A673 (cell line): ENCODE data around the gene GADD45A. TPM values are rescaled to one million over a fixed set of nuclear protein-coding genes. Genes with fewer than 3 reads are reported as not detected.

ENCODE experiments used
- BruUV-seq: library from RNA; stranded (reverse); fragments of 400-500 nt; replicated peaks from 2 replicates; lab custom pipeline; 2021; lab: Mats Ljungman, UMichigan
- CTCF ChIA-PET: fragments of 300-600 bp; sonication (Branson Sonifier 250); formaldehyde crosslinking; loops from one replicate; lab custom pipeline; 2022; ENCODE audit warnings: antibody characterized with exemption; lab: Charles Lee
- POLR2A ChIA-PET: fragments of 300-600 bp; sonication (Branson Sonifier 250); formaldehyde crosslinking; loops from one replicate; lab custom pipeline; 2022; ENCODE audit warnings: antibody characterized with exemption; ENCODE audit not compliant: low non-redundant PET; lab: Charles Lee
- DNase-seq: peaks from one replicate; pipeline ENCODE4 v3.0.0-alpha.2; 2015; ENCODE audit warnings: low spot score
- H3K27ac ChIP-seq: fragments of 200-600 bp; sonication (generic); 2 replicates; pipeline ENCODE4 v1.5.1; 2016; ENCODE audit warnings: mixed run types, low read depth, mild to moderate bottlenecking, mixed read lengths, antibody characterized with exemption, low read length; ENCODE audit not compliant: poor library complexity, severe bottlenecking
- H3K27me3 ChIP-seq: fragments of 200-600 bp; sonication (generic); replicated peaks from 2 replicates; pipeline ENCODE4 v1.6.1; 2017; ENCODE audit warnings: mixed run types, low read depth, mild to moderate bottlenecking, mixed read lengths, antibody characterized with exemption, low read length; ENCODE audit not compliant: insufficient read depth, poor library complexity
- H3K36me3 ChIP-seq: fragments of 200-600 bp; sonication (generic); 2 replicates; pipeline ENCODE4 v1.6.1; 2016; ENCODE audit warnings: mixed run types, mild to moderate bottlenecking, mixed read lengths, antibody characterized with exemption, low read length; ENCODE audit not compliant: insufficient read depth, poor library complexity, severe bottlenecking
- H3K4me1 ChIP-seq: fragments of 200-600 bp; sonication (generic); 2 replicates; pipeline ENCODE4 v1.6.1; 2017; ENCODE audit warnings: mixed run types, mild to moderate bottlenecking, mixed read lengths, antibody characterized with exemption, low read length; ENCODE audit not compliant: insufficient read depth, poor library complexity, severe bottlenecking
- H3K4me3 ChIP-seq: fragments of 200-600 bp; sonication (generic); 2 replicates; pipeline ENCODE4 v1.5.1; 2016; ENCODE audit warnings: low read depth, mixed run types, mild to moderate bottlenecking, mixed read lengths, low read length; ENCODE audit not compliant: poor library complexity, severe bottlenecking
- H3K9me3 ChIP-seq: fragments of 200-600 bp; sonication (generic); 2 replicates; pipeline ENCODE4 v1.6.1; 2016; ENCODE audit warnings: mixed run types, low read depth, mild to moderate bottlenecking, mixed read lengths, antibody characterized with exemption, low read length; ENCODE audit not compliant: poor library complexity, severe bottlenecking
- EZH2 ChIP-seq: fragments of 200-600 bp; sonication (generic); IDR thresholded peaks from 2 replicates; pipeline ENCODE4 v1.6.1; 2017; ENCODE audit warnings: borderline replicate concordance, low read depth, mild to moderate bottlenecking, mixed read lengths, antibody characterized with exemption, low read length; ENCODE audit not compliant: poor library complexity, severe bottlenecking
- intact Hi-C: fragments of 100-400 bp; cut with micrococcal nuclease; formaldehyde crosslinking; loops from one replicate; pipeline ENCODE4 v1.10.0; 2022; ENCODE audit not compliant: unreplicated experiment
- total RNA-seq: library from RNA; stranded (reverse); gene quantifications from 2 replicates; pipeline ENCODE4 v1.2.3, GENCODE V29; 2021
- TF ChIP-seq, protein P1 (sequence below): fragments of 300-800, 200-600 bp; sonication (generic); conservative IDR thresholded peaks from 2 replicates; pipeline ENCODE4 v1.5.1; 2017; ENCODE audit warnings: low read depth, mild to moderate bottlenecking, antibody characterized with exemption, low read length, moderate library complexity, mixed read lengths

The GADD45A gene
- total RNA-seq, 1 experiment from 2014 or later = 39.7 TPM

DNA sequence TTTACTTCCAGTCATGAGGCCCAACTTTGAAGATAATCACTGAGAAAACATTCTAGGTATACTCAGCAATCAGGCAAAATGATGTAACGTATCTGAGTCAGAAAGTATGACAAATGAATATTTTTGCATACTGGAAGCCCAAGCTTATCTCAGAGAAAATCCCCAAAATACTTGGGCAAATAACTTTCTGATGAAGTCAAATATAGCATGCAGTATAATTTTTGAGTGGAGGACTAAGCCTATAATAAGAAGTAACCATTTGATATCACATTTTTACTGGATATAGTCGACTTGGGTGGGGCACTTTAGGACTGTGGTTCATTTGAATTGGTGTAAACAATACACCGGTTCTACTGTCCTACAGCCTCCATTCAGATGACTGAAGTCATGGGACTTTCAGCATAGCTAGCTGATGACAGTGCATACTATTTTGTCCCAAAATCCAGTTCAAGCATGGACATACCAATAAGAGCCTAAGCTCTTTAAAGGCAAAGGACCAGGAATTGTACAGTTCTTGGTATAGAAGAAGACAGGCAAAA is 2.3 kb upstream of the GADD45A start:
- H3K4me1 ChIP-seq = peaks cover 21% of the 10 kb centered on the region
- no peaks in the 10 kb centered on the region for H3K27me3 ChIP-seq
- peak; percentile 18 for DNase-seq
- POLR2A ChIA-PET = no interaction called here
- BruUV-seq = no TSS peak
- H3K4me3 ChIP-seq = no peak overlapping the region
- peaks cover 8% of the 10 kb centered on the region for H3K36me3 ChIP-seq
- TF ChIP-seq, protein P1, sequence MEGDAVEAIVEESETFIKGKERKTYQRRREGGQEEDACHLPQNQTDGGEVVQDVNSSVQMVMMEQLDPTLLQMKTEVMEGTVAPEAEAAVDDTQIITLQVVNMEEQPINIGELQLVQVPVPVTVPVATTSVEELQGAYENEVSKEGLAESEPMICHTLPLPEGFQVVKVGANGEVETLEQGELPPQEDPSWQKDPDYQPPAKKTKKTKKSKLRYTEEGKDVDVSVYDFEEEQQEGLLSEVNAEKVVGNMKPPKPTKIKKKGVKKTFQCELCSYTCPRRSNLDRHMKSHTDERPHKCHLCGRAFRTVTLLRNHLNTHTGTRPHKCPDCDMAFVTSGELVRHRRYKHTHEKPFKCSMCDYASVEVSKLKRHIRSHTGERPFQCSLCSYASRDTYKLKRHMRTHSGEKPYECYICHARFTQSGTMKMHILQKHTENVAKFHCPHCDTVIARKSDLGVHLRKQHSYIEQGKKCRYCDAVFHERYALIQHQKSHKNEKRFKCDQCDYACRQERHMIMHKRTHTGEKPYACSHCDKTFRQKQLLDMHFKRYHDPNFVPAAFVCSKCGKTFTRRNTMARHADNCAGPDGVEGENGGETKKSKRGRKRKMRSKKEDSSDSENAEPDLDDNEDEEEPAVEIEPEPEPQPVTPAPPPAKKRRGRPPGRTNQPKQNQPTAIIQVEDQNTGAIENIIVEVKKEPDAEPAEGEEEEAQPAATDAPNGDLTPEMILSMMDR = no peak
- TF ChIP-seq EZH2 = no peak
- CTCF ChIA-PET = interaction anchor here (0.6 kb wide), 1 partner anchor 83 kb away, joined by 4 read pairs; no protein-coding TSS in a partner anchor
- H3K27ac ChIP-seq = no peak overlapping the region
- intact Hi-C loops = loop anchor here (10.0 kb wide), 1 partner anchor 152 kb away; the partner anchor contains the start of gene GNG12
- H3K9me3 ChIP-seq = no peaks in the 10 kb centered on the region

DNA sequence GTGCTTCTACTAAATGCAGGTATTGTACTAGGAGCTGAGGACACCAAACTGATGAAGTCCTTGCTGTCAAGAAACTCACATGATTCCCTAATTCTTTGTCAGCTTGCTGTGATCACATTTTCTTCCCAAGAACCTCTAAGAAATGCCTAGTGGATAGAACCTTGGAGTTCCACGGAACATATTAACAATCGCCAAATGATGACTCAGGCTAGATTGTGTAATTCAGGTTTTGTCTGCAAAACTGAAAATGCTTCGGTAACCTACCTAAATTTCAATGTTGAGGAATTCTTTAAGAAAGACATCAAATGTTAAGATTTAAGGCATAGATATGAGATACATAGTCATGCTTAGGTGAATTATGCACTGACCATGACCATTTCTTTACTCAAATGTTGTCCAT is 1.7 kb upstream of the GADD45A start:
- DNase-seq = peak; percentile 23
- TF ChIP-seq EZH2 = no peak
- TF ChIP-seq, protein P1 = no peak
- H3K36me3 ChIP-seq = peaks cover 14% of the 10 kb centered on the region
- H3K4me3 ChIP-seq = no peak overlapping the region
- H3K9me3 ChIP-seq = no peaks in the 10 kb centered on the region
- H3K4me1 ChIP-seq = peaks cover 27% of the 10 kb centered on the region
- ChIA-PET POLR2A (no interaction called here), CTCF (no interaction called here)
- no peaks in the 10 kb centered on the region for H3K27me3 ChIP-seq
- BruUV-seq = no TSS peak
- H3K27ac ChIP-seq = no peak overlapping the region
- intact Hi-C loops = loop anchor here (10.0 kb wide), 1 partner anchor 151 kb away; the partner anchor contains the start of gene GNG12

DNA sequence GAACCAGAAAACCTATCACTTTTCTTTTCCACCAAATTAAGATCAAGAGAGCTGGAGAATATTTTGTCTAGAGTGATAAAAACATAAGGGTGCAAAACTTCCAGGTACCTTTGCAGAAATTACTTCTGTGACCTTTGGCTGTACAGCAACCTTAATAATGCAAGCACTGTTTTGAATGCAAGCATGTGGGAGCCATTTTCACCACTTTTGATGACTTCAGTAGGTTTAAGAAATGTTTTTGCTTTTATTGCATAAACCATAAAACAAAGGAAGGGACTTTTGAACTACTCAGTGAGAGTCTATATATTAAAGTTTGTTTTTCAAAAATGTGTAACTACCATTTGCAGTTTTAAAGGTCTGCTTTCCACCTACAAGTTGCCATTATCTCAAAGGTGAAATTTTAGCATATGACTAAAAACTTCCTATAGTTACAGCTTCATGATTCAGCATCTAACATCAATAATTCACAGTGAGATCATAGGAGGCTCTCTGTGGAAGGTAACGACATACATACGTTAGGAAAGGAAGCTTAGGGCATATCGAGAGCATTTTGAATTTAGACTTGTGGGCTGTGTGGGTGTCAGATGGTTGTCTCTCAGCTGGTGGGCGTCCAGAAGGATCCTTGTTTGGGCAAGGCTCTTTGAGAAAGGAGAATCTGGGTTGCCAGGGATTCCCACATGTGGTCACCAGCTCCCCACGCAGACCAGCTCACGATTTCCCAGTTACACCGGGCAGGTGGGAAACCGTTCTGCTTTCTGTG is 1.1 kb upstream of the GADD45A start:
- Histone ChIP-seq H3K36me3 (peaks cover 21% of the 10 kb centered on the region), H3K9me3 (no peaks in the 10 kb centered on the region), H3K27ac (no peak overlapping the region), H3K4me3 (peak overlapping the region; percentile 82), H3K4me1 (peaks cover 29% of the 10 kb centered on the region), H3K27me3 (no peaks in the 10 kb centered on the region)
- peak; percentile 23 for DNase-seq
- intact Hi-C loops = loop anchor here (2.0 to 10.0 kb wide), 3 partner anchors 123 to 151 kb away; partner anchors contain the start of gene GNG12
- no TSS peak for BruUV-seq
- ChIA-PET CTCF (no interaction called here), POLR2A (interaction anchor here (0.6 to 0.7 kb wide), 2 partner anchors 14 to 58 kb away, joined by 3 read pairs; no protein-coding TSS in a partner anchor)
- TF ChIP-seq, protein P1 = no peak
- TF ChIP-seq EZH2 = no peak
